ACC112 (cell line): ENCODE data around the gene BCAS3.

Experiments used
- H2AFZ ChIP-seq: fragments of 200-600 bp; sonication (generic); one replicate; pipeline ENCODE4 v1.6.0; 2017; ENCODE audit warnings: antibody characterized with exemption, low read length; ENCODE audit not compliant: unreplicated experiment
- H3K27ac ChIP-seq: fragments of 200-600 bp; sonication (generic); 2 replicates; pipeline ENCODE4 v1.5.1; 2014; ENCODE audit warnings: low read depth, mild to moderate bottlenecking, antibody characterized with exemption, low read length, moderate library complexity
- H3K27me3 ChIP-seq: fragments of 200-600 bp; sonication (generic); 2 replicates; pipeline ENCODE4 v1.6.1; 2014; ENCODE audit warnings: mild to moderate bottlenecking, antibody characterized with exemption, low read length, moderate library complexity, mixed read lengths; ENCODE audit not compliant: insufficient read depth
- H3K36me3 ChIP-seq: fragments of 200-600 bp; sonication (generic); 2 replicates; pipeline ENCODE4 v1.6.1; 2016; ENCODE audit warnings: mild to moderate bottlenecking, antibody characterized with exemption, low read length, moderate library complexity, mixed read lengths; ENCODE audit not compliant: insufficient read depth
- H3K4me1 ChIP-seq: fragments of 200-600 bp; sonication (generic); one replicate; pipeline ENCODE4 v1.6.1; 2016; ENCODE audit warnings: low read length, mixed read lengths; ENCODE audit not compliant: insufficient read depth, unreplicated experiment, control insufficient read depth
- H3K4me3 ChIP-seq: fragments of 200-600 bp; sonication (generic); 2 replicates; pipeline ENCODE4 v1.5.1; 2014; ENCODE audit warnings: mild to moderate bottlenecking, low read depth, low read length
- H3K79me2 ChIP-seq: fragments of 200-600 bp; sonication (generic); one replicate; pipeline ENCODE4 v1.6.0; 2016; ENCODE audit warnings: low read length; ENCODE audit not compliant: control insufficient read depth, unreplicated experiment, insufficient read depth

Gene BCAS3

DNA sequence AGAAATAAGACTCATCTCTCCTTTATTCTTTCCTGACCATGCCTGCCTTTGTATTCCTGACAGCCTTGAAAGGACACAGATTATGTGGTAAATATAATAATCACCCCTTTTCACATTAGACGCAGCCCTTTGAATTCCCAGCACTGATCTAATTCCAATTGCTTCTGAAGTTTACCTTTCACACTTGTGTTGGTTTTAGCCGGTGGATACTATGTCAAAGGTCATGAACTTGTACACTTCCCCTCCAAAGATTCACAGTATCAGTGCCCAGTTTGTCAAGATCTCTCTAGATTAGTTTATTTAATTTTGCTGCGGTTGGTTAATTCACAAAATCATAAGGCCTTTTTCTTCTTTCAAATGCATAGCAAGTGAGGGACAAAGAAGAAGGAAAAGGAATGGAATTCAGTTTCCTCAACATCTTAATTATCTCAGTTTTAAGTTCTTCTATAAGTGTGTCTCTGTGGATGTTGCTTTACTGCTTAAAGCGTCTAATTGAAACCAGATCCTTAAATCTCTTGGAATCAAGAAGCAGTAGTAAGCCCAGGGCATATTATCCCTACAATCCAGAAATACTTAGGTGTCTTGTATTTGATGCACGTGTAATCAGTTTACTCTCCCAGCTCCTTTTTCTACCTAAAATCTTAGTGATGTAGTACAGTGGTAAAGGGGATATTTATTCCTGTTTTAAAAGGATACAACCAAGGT is 547.7 kb downstream of the BCAS3 start:
- no peaks in the 10 kb centered on the region for H3K79me2 ChIP-seq
- H3K4me1 ChIP-seq, result no peaks in the 10 kb centered on the region
- no peak overlapping the region for H3K4me3 ChIP-seq
- no peak overlapping the region for H2AFZ ChIP-seq
- no peaks in the 10 kb centered on the region for H3K36me3 ChIP-seq
- no peaks in the 10 kb centered on the region for H3K27me3 ChIP-seq
- H3K27ac ChIP-seq, result no peak overlapping the region

DNA sequence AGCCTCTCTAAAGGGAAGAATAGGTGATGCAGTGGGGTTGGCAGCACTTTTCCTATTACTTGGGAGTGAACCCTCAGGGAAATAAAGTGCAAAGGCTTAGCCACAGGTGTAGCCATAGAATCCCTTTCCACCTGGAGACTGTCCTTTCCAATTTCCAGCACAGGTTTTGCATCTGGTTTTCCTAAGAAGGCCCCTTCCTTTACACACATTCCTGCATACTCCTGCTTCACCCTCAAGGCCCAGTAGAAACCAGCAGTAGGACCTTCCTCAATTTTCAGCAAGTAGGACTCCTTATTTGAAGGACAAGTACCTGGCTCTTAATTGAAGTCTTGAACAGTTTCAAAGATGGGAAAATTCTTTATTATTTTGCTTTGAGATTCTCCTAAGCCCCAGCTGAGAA is 550.2 kb downstream of the BCAS3 start:
- Histone ChIP-seq H3K27me3 (no peaks in the 10 kb centered on the region), H3K4me3 (no peak overlapping the region), H2AFZ (no peak overlapping the region), H3K36me3 (no peaks in the 10 kb centered on the region), H3K4me1 (peaks cover 6% of the 10 kb centered on the region), H3K79me2 (no peaks in the 10 kb centered on the region), H3K27ac (no peak overlapping the region)

DNA sequence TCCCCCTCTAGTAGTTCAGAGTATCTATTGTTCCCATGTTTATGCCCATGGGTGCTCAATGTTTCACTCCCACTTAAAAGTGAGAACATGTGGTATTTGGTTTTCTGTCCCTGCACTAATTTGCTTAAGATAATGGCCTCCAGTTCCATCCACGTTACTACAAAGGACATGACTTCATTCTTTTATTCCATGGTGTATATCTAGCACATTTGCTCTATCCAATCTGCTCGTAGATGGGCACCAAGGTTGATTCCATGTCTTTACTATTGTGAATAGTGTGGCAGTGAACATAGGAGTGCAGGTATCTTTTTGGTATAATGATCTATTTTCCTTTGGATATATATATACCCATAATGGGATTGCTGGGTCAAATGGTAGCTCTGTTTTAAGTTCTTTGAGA is 552.8 kb downstream of the BCAS3 start:
- Histone ChIP-seq H3K36me3 (no peaks in the 10 kb centered on the region), H3K4me3 (no peak overlapping the region), H2AFZ (no peak overlapping the region)

DNA sequence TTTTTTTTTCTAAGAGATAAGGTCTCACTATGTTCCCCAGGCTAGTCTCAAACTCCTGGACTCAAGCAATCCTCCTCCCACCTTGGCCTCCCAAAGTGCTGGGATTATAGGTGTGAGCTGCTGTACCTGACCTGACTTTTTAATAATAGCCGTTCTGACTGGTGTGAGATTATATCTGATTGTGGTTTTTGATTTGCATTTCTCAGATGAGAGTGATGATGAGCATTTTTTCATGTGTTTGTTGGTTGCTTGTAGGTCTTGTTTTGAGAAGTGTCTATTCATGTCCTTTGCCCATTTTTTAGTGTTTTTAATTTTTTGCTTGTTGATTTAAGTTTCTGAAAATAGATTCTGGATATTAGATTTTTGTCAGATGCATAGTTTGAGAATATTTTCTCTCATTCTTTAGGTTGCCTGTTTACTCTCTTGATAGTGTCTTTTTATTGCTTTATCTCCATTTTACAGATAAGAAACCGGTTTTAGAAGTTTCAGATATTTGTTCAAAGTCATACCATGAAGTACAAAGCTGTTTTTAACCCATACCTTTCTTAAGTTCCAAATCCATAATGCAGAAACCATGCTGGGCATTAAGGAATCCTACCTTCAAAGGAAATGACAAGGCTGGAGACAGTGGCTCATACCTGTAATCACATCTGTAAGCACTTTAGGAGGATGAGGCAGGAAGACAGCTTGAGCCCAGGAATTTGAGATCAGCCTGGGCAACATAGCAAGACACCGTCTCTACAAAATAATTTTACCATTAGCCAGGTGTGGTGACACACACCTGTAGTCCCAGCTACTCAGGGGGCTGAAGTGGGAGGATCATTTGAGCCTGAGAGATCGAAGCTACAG is 553.5 kb downstream of the BCAS3 start:
- no peak overlapping the region for H2AFZ ChIP-seq
- H3K4me1 ChIP-seq, result peaks cover 16% of the 10 kb centered on the region
- H3K27me3 ChIP-seq, result no peaks in the 10 kb centered on the region
- no peak overlapping the region for H3K4me3 ChIP-seq
- no peaks in the 10 kb centered on the region for H3K79me2 ChIP-seq
- H3K36me3 ChIP-seq, result no peaks in the 10 kb centered on the region
- no peak overlapping the region for H3K27ac ChIP-seq

More for the DNA sequence above, 552.8 kb downstream of the BCAS3 start:
- Histone ChIP-seq H3K79me2 (no peaks in the 10 kb centered on the region), H3K27ac (no peak overlapping the region), H3K4me1 (peaks cover 16% of the 10 kb centered on the region), H3K27me3 (no peaks in the 10 kb centered on the region)

DNA sequence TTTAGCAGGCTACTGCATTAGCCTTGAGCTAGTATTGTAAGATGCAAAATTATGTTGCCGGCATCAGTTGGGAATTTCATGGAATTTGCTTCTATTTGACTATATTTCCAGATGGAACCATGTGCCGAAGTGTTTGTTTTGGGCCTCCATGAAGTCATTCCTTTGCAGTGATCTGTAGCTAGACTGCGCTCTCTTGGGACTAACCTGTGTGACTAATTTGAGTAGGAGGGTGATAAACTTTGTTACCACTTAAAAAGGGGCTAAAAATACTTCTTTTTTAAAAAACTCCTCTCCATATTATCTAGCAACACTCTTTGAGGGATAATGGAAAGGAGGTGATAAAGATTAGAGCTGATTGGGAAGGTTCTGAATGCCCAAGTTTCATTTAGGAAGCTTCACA is 555.2 kb downstream of the BCAS3 start:
- Histone ChIP-seq H2AFZ (no peak overlapping the region), H3K27ac (no peak overlapping the region), H3K4me3 (peak overlapping the region; percentile 15; the same call in 1 of the 2 replicates), H3K36me3 (no peaks in the 10 kb centered on the region), H3K4me1 (peaks cover 16% of the 10 kb centered on the region), H3K27me3 (no peaks in the 10 kb centered on the region), H3K79me2 (no peaks in the 10 kb centered on the region)

DNA sequence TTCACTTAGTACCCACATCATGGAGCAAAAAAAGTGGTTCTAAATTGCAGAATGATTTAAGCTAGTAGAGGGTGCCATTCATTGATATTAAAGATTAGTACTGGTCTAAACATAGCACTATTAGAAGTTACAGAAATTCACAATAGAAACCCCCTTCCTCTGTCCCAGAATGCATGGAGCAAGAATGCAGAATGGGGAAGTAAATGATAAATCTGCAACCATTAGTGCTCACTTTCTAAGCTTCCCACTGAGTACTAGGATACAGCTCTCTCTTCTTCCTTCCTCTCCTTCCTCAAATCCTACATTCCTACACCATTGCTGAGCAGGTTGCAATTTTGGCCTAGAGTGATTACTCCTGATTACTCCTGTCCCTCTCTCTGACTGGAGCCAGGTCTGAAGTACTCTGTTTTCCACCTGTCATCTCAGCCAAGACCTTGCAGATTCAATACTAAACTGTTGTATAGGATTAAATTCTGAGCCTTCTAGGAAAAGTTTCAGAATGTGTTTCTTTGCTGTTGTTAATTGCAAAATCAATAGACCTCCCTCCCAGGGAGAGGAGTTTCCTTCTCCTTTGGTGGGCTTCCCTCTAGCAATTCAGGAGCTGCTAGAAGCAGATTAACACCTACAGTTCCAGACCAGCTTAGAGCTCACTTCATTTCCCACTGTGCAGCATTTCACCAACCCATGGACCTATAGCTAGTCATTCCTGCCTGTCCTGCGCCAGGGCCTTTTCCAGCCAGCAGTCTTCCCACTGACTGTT is 556.5 kb downstream of the BCAS3 start:
- H3K79me2 ChIP-seq, result no peaks in the 10 kb centered on the region
- H2AFZ ChIP-seq, result no peak overlapping the region
- peaks cover 23% of the 10 kb centered on the region for H3K4me1 ChIP-seq
- H3K4me3 ChIP-seq, result no peak overlapping the region
- no peaks in the 10 kb centered on the region for H3K36me3 ChIP-seq
- no peak overlapping the region for H3K27ac ChIP-seq
- no peaks in the 10 kb centered on the region for H3K27me3 ChIP-seq

DNA sequence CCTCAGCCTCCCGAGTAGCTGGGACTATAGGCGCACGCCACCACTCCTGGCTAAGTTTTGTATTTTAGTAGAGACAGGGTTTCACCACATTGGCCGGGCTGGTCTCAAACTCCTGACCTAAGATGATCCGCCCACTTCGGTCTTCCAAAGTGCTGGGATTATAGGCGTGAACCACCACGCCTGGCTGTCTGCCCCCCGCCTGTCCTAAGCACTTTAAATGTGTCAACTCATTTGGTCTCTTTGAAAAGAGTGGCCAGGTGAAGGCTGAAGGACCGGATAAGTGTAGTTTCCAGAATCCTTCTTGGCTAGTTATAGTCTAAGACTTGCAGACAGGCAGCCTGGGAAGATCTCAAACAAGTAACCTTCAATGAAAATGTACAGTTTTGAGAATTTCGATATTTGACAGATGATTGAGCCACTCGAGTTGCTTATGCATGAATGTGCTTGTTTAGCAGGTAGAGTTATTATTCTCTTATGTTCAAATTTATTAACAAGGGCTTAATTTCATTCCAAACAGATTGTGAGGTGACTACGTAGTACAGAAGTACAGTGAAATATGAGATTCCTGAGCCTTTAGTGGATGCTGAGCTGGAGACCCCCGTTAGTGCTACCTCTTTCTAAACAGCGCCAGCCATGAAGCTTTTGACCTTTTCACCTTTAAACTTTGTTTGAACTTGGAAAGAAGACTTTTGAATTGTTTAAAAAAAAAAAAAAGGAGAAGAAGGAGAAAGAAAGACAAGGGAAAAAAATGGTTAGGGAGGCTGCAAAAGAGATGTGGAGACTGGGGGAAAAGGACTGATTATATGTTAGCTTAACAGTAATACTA is 557.6 kb downstream of the BCAS3 start:
- Histone ChIP-seq H3K4me3 (no peak overlapping the region), H3K79me2 (no peaks in the 10 kb centered on the region), H3K36me3 (no peaks in the 10 kb centered on the region), H3K27ac (no peak overlapping the region), H2AFZ (no peak overlapping the region), H3K4me1 (peaks cover 23% of the 10 kb centered on the region), H3K27me3 (no peaks in the 10 kb centered on the region)

DNA sequence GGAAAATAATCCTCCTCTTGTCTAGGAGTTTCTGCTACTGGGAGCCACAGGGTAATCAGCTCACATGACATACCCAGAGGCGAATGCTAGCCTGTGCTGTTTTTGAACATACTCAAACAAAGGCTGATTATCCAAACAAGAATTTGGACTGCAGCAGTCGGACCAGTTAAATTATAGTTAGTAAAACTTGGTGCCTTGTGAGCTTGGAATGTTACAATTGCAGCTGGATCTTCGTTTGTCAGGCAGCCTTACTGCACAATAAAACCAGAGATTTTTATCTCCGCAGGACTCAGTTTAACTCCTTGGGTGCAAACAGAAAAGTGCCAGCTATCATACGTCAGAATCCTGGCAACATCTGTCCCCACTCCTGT is 558.2 kb downstream of the BCAS3 start:
- Histone ChIP-seq H3K4me1 (peaks cover 23% of the 10 kb centered on the region), H2AFZ (no peak overlapping the region), H3K79me2 (no peaks in the 10 kb centered on the region), H3K27ac (no peak overlapping the region), H3K27me3 (no peaks in the 10 kb centered on the region), H3K36me3 (no peaks in the 10 kb centered on the region), H3K4me3 (no peak overlapping the region)

DNA sequence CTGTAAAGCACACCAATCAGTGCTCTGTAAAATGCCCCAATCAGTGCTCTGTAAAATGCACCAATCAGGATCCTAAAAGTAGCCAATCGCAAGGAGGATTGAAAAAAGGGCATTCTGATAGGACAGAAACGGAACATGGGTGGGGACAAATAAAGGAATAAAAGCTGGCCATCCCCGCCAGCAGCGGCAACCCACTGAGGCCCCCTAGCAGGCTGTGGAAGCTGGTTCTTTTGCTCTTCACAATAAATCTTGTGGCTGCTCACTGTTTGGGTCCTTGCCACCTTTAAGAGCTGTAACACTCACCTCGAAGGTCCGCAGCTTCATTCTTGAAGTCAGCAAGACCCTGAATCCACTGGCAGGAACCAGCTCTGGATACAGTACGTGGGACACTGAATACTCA is 559.6 kb downstream of the BCAS3 start:
- H3K27ac ChIP-seq, result no peak overlapping the region
- no peaks in the 10 kb centered on the region for H3K79me2 ChIP-seq
- H3K4me1 ChIP-seq, result peaks cover 23% of the 10 kb centered on the region
- no peaks in the 10 kb centered on the region for H3K36me3 ChIP-seq
- H3K27me3 ChIP-seq, result no peaks in the 10 kb centered on the region
- no peak overlapping the region for H2AFZ ChIP-seq
- H3K4me3 ChIP-seq, result no peak overlapping the region

DNA sequence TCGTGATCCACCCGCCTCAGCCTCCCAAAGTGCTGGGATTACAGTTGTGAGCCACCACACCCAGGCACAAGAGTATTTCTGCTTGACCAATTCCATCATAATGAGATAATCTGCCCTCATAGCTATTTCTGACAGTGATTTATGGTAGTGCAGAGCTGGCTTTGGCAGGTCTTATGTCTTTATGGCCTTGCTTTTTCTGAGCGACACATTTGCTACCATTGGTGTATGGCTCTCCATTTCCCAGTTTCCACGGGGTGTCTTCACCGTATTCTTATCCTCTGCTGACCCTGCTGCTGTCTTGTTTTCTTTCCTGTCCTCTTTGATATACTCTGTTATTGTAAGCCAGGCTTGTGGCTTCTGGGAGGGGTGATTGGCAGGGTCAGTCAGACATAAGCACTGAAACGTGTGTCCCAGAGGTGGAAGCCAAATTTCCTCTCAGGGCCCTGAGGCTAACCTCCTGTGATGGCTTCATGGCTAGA is 560.8 kb downstream of the BCAS3 start:
- no peak overlapping the region for H3K4me3 ChIP-seq
- no peaks in the 10 kb centered on the region for H3K36me3 ChIP-seq
- H3K79me2 ChIP-seq, result no peaks in the 10 kb centered on the region
- peaks cover 11% of the 10 kb centered on the region for H3K4me1 ChIP-seq
- H2AFZ ChIP-seq, result no peak overlapping the region
- no peak overlapping the region for H3K27ac ChIP-seq
- no peaks in the 10 kb centered on the region for H3K27me3 ChIP-seq
